Measurements from ENCODE around the gene RELN. TPM values are rescaled to one million over a fixed set of nuclear protein-coding genes. Genes with fewer than 3 reads are reported as not detected.

Gene RELN
- total and polyA plus RNA-seq, 10 donors = 0.03 to 7.6 (median 1.0) TPM

GRCh38 chr7:103630318-103630717, 359.1 kb downstream of the RELN start:
- Histone ChIP-seq H3K36me3 (no peaks in the 10 kb centered on the region), H3K4me1 (no peaks in the 10 kb centered on the region), H3K4me3 (no peak overlapping the region), H3K27me3 (replicated peaks in 1 of 7) (peaks cover 0 to 4% (median 0%) of the 10 kb centered on the region in 7 donors), H3K27ac (no peak overlapping the region), H3K9me3 (no peaks in the 10 kb centered on the region)
- TF ChIP-seq CTCF (IDR thresholded peaks at IDR 0.05 in 8 of 11, conservative IDR thresholded peaks at IDR 0.05 in 3 of 11) (no peak), POLR2AphosphoS5 (IDR thresholded peaks at IDR 0.05) (no peak), POLR2A (IDR thresholded peaks at IDR 0.05) (no peak)
- intact Hi-C loops (cut with DNase I; ENCODE audit: low total_unique reads) = no loop called here
- 71 to 90% (median 83%) methylated on average over 2 of the region's 2 CpGs for WGBS, 5 donors
- no peak for DNase-seq

GRCh38 chr7:103628742-103629141, 360.7 kb downstream of the RELN start:
- no peak overlapping the region for H3K27ac ChIP-seq
- H3K4me1 ChIP-seq = no peaks in the 10 kb centered on the region
- peaks cover 0 to 4% (median 0%) of the 10 kb centered on the region in 7 donors for H3K27me3 ChIP-seq (replicated peaks in 1 of 7)
- no peaks in the 10 kb centered on the region for H3K9me3 ChIP-seq
- no peak overlapping the region for H3K4me3 ChIP-seq
- intact Hi-C loops (cut with DNase I; ENCODE audit: low total_unique reads) = no loop called here
- H3K36me3 ChIP-seq = no peaks in the 10 kb centered on the region
- TF ChIP-seq POLR2AphosphoS5 (IDR thresholded peaks at IDR 0.05) (no peak), POLR2A (IDR thresholded peaks at IDR 0.05) (no peak), CTCF (IDR thresholded peaks at IDR 0.05 in 8 of 11, conservative IDR thresholded peaks at IDR 0.05 in 3 of 11) (no peak)
- 61 to 89% (median 85%) methylated on average over 2 of the region's 2 CpGs for WGBS, 5 donors
- DNase-seq = no peak

- Histone ChIP-seq H3K4me1 (no peaks in the 10 kb centered on the region), H3K27me3 (replicated peaks in 1 of 7) (peaks cover 0 to 4% (median 0%) of the 10 kb centered on the region in 7 donors), H3K36me3 (no peaks in the 10 kb centered on the region), H3K9me3 (no peaks in the 10 kb centered on the region), H3K4me3 (no peak overlapping the region), H3K27ac (no peak overlapping the region)
- intact Hi-C loops (cut with DNase I; ENCODE audit: low total_unique reads) = no loop called here
- TF ChIP-seq POLR2A (IDR thresholded peaks at IDR 0.05) (no peak), CTCF (IDR thresholded peaks at IDR 0.05 in 8 of 11, conservative IDR thresholded peaks at IDR 0.05 in 3 of 11) (no peak), POLR2AphosphoS5 (IDR thresholded peaks at IDR 0.05) (no peak)
- 63 to 83% (median 76%) methylated on average over 1 of the region's 1 CpG for WGBS, 5 donors
- DNase-seq = no peak
Measured at GRCh38 chr7:103626776-103627175, 362.7 kb downstream of the RELN start.

GRCh38 chr7:103622274-103622673, 367.2 kb downstream of the RELN start:
- no peak for TF ChIP-seq POLR2A (IDR thresholded peaks at IDR 0.05)
- TF ChIP-seq CTCF (IDR thresholded peaks at IDR 0.05 in 8 of 11, conservative IDR thresholded peaks at IDR 0.05 in 3 of 11) = no peak
- TF ChIP-seq POLR2AphosphoS5 (IDR thresholded peaks at IDR 0.05) = no peak

More at GRCh38 chr7:103622274-103622673, 367.2 kb downstream of the RELN start:
- Histone ChIP-seq H3K4me3 (no peak overlapping the region), H3K27ac (no peak overlapping the region), H3K36me3 (no peaks in the 10 kb centered on the region), H3K4me1 (no peaks in the 10 kb centered on the region), H3K27me3 (replicated peaks in 1 of 7) (peaks cover 0 to 4% (median 0%) of the 10 kb centered on the region in 7 donors), H3K9me3 (no peaks in the 10 kb centered on the region)
- no peak for DNase-seq
- intact Hi-C loops (cut with DNase I; ENCODE audit: low total_unique reads) = no loop called here

All from spleen (tissue), 11 donors.